Adrenal gland (tissue), 5 donors: ENCODE results near the gene PRRT2.

ENCODE experiments used
- POLR2A ChIP-seq, 2 donors: fragments of 450-650 bp; IDR thresholded peaks; one replicate each; pipeline ENCODE4 v1.6.1; 2017; ENCODE audit warnings: antibody characterized with exemption in 2 of 2, mild to moderate bottlenecking in 2 of 2, moderate library complexity in 1 of 2
- TF ChIP-seq, protein P1 (sequence below), 6 experiments: fragments of 450-650 bp in 4 of 6; fragments of 200-600 bp in 2 of 6; sonication (generic) in 1 of 6; IDR thresholded peaks; 1 replicate in 5 of 6; 2 replicates in 1 of 6; pipeline versions ENCODE4 v1.5.1 to v1.8.0; 2016 to 2021; ENCODE audit warnings: antibody characterized with exemption in 6 of 6, mild to moderate bottlenecking in 2 of 6, moderate library complexity in 1 of 6
- donor health status: DM: no; HTN: no; CAD: no.

DNA sequence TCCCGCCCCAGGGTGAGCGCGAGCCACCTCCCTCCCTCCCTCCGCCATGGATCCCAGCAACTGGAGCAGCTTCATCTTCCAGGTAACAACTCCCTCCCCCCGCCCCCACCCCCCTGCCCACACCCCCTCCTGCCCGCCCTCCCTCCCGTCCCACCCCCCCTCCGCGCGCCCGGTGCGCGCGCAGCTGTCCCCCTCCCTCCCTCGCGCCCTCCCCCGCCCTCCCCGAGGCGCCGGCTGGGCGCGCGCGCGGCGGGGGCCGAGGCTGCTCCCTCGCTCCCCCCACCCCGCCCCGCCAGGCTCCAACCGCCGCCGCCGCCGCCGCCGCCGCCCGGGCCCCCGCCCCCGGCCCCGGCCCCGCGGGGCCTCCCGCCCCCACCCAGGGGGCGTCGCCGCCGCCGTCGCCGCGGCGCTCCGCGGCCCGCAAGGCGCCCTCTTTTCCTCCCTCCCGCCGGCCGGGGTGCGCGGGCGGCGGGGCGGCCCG is 5.9 kb upstream of the PRRT2 start, which contains the start of gene MAZ:
- TF ChIP-seq, protein P1, sequence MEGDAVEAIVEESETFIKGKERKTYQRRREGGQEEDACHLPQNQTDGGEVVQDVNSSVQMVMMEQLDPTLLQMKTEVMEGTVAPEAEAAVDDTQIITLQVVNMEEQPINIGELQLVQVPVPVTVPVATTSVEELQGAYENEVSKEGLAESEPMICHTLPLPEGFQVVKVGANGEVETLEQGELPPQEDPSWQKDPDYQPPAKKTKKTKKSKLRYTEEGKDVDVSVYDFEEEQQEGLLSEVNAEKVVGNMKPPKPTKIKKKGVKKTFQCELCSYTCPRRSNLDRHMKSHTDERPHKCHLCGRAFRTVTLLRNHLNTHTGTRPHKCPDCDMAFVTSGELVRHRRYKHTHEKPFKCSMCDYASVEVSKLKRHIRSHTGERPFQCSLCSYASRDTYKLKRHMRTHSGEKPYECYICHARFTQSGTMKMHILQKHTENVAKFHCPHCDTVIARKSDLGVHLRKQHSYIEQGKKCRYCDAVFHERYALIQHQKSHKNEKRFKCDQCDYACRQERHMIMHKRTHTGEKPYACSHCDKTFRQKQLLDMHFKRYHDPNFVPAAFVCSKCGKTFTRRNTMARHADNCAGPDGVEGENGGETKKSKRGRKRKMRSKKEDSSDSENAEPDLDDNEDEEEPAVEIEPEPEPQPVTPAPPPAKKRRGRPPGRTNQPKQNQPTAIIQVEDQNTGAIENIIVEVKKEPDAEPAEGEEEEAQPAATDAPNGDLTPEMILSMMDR (IDR thresholded peaks at IDR 0.05): no peak
- TF ChIP-seq POLR2A (IDR thresholded peaks at IDR 0.05): no peak
